Measurements from ENCODE around the gene UVRAG.

The UVRAG gene

GRCh38 chr11:75793966-75794365 lies 21.0 kb upstream of the UVRAG start:
- no peak for TF ChIP-seq YY1 (IDR thresholded peaks at IDR 0.05; ENCODE audit: low read depth)
- TF ChIP-seq USF1 (IDR thresholded peaks at IDR 0.05): no peak
- TF ChIP-seq EGR1 (IDR thresholded peaks at IDR 0.05): no peak
- no peak for TF ChIP-seq TAF1 (IDR thresholded peaks at IDR 0.05; ENCODE audit: low read depth)
- TF ChIP-seq ZBTB7A (IDR thresholded peaks at IDR 0.05; ENCODE audit: low read depth): no peak
- TF ChIP-seq CEBPB (IDR thresholded peaks at IDR 0.05): no peak
- no peak for TF ChIP-seq CREB1 (IDR thresholded peaks at IDR 0.05; ENCODE audit: low read depth)
- no peak for TF ChIP-seq EP300 (IDR thresholded peaks at IDR 0.05; ENCODE audit: borderline replicate concordance)
- TF ChIP-seq REST (IDR thresholded peaks at IDR 0.05; ENCODE audit: low read depth): no peak
- TF ChIP-seq FOXM1 (IDR thresholded peaks at IDR 0.05; ENCODE audit: borderline replicate concordance, low read depth): no peak
- TF ChIP-seq TEAD4 (IDR thresholded peaks at IDR 0.05): no peak

- TF ChIP-seq CREB1 (IDR thresholded peaks at IDR 0.05; ENCODE audit: low read depth): no peak
- no peak for TF ChIP-seq TAF1 (IDR thresholded peaks at IDR 0.05; ENCODE audit: low read depth)
- no peak for TF ChIP-seq TCF12 (IDR thresholded peaks at IDR 0.05; ENCODE audit: low read depth)
- no peak for TF ChIP-seq TEAD4 (IDR thresholded peaks at IDR 0.05)
- no peak for TF ChIP-seq ZBTB7A (IDR thresholded peaks at IDR 0.05; ENCODE audit: low read depth)
- no peak for TF ChIP-seq YY1 (IDR thresholded peaks at IDR 0.05; ENCODE audit: low read depth)
- no peak for TF ChIP-seq REST (IDR thresholded peaks at IDR 0.05; ENCODE audit: low read depth)
Observed at GRCh38 chr11:75795276-75796090, 19.5 kb upstream of the UVRAG start.

- TF ChIP-seq TEAD4 (IDR thresholded peaks at IDR 0.05) (no peak), ZBTB7A (IDR thresholded peaks at IDR 0.05; ENCODE audit: low read depth) (no peak), NFIC (IDR thresholded peaks at IDR 0.05) (no peak), REST (IDR thresholded peaks at IDR 0.05; ENCODE audit: low read depth) (no peak), TCF12 (IDR thresholded peaks at IDR 0.05; ENCODE audit: low read depth) (no peak)
Observed at GRCh38 chr11:75796091-75796435, 18.9 kb upstream of the UVRAG start.

GRCh38 chr11:75797116-75797515 lies 17.9 kb upstream of the UVRAG start:
- no peak for TF ChIP-seq CREB1 (IDR thresholded peaks at IDR 0.05; ENCODE audit: low read depth)
- TF ChIP-seq EP300 (IDR thresholded peaks at IDR 0.05; ENCODE audit: borderline replicate concordance): no peak

GRCh38 chr11:75797792-75798191 lies 17.2 kb upstream of the UVRAG start:
- TF ChIP-seq TAF1 (IDR thresholded peaks at IDR 0.05; ENCODE audit: low read depth) (no peak), NFIC (IDR thresholded peaks at IDR 0.05) (no peak), TCF12 (IDR thresholded peaks at IDR 0.05; ENCODE audit: low read depth) (no peak), ZBTB7A (IDR thresholded peaks at IDR 0.05; ENCODE audit: low read depth) (no peak), FOXM1 (IDR thresholded peaks at IDR 0.05; ENCODE audit: borderline replicate concordance, low read depth) (no peak), RAD21 (IDR thresholded peaks at IDR 0.05; ENCODE audit: low read depth) (no peak), USF1 (IDR thresholded peaks at IDR 0.05) (no peak), TEAD4 (IDR thresholded peaks at IDR 0.05) (no peak), MAX (IDR thresholded peaks at IDR 0.05) (no peak), REST (IDR thresholded peaks at IDR 0.05; ENCODE audit: low read depth) (no peak), EP300 (IDR thresholded peaks at IDR 0.05; ENCODE audit: borderline replicate concordance) (no peak), CREB1 (IDR thresholded peaks at IDR 0.05; ENCODE audit: low read depth) (no peak), YY1 (IDR thresholded peaks at IDR 0.05; ENCODE audit: low read depth) (no peak), CEBPB (IDR thresholded peaks at IDR 0.05) (no peak)

All from Ishikawa (cell line).